Stimulated activated CD4-positive, alpha-beta T cell treated with anti-CD3 and anti-CD28 coated beads, TNF-alpha, amount 100 ng/mL, for 48 hours (primary cell): ENCODE measurements around the gene NCKAP5.

Source experiments
- DNase-seq, 3 donors: peaks; one replicate each; pipeline ENCODE4 v3.0.0-alpha.2; 2020; ENCODE audit warnings: low read depth in 3 of 3

The NCKAP5 gene

GRCh38 chr2:133152801-133153200 is 415.5 kb downstream of the NCKAP5 start:
- DNase-seq = no peak

DNA sequence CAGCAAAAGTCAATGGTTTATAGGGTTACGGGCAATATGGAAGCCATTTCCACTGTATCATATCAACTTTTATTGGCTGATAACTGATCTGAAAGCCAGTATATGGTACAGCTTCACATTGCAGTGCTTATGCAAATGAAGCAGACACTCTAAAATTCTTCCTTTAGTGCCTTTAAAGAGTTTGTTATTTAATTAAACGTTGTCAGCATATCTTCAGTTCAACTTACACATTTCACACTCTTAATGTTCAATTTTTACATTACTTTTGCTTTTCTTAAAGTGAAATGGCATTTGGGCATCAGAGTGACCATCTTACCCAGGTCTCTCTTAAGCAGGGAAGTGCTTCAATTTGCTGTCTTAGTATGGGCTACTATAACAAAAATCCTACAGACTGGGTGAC is 420.1 kb downstream of the NCKAP5 start:
- DNase-seq = no peak

- no peak for DNase-seq
Measured at GRCh38 chr2:133146893-133147292, 421.4 kb downstream of the NCKAP5 start.

DNA sequence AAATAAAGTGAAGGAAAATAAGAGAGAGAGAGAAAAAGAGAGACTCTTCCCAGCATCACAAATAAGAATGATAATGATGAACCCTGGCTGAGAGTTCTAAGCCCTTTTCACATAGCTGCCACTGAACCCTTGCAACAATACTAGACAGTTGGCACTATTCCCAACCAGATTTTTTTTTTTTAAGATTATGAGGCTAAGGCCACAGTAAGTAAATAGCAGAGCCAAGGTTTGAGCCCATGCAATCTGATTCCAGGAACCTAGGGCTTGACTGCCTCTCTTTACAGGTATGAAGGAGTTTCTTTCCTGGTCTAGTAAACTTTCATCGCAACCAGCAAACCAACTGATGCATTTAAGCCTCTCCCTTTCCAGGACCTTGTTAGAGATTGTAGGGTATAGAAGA is 424.6 kb downstream of the NCKAP5 start:
- no peak for DNase-seq

DNA sequence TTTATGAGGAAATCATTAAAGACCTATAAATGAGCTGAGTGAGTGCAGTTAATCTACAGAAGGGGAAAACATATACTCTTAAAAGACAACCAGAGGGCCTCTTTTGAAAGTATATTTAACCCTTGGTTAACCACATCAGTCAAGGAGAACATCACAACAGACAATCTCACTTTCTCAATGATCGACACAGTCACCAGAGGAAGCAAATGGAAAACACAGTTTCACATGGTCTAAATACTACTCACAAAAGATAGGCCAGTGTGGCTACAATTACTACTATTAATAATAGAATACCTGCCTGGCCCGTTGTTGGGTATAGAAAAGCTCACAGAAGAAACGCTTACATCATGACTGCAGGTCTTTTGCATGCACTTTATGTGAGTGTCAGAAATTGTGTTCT is 426.2 kb downstream of the NCKAP5 start:
- no peak for DNase-seq

- DNase-seq = no peak
Measured at GRCh38 chr2:133140620-133141019, 427.6 kb downstream of the NCKAP5 start.

DNA sequence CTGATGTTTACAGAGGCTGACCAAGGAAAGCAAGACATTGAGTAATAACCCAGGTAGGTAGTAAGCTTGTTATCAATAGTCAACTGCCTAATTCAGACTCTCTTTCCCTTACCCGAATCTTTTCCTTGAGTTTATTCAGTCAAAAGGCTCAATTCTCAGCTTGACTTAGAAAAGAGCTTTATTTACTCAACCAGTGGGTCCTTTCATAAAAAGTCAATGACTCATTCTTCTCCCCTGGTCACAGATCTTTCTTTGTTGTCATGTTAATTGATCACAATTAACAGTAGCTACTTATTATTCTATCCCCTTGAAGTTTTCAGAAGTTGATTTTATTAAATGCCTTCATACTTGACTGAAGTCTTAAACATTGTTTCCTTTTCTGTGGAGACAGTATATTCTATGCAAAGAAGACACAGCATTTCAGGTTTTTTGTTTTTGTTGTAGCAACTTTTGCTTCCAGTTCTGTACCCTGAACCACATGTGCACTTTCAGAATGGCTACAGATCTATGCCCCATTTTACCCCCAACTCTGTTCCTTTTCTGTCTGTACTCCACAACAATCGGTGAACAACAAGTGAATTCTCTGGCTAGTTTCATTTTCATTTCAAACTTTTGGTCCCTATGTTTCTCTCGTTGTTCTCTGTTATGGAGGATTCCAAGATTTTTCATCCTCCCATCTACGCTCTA is 428.3 kb downstream of the NCKAP5 start:
- DNase-seq = no peak

- no peak for DNase-seq
Measured at GRCh38 chr2:133138693-133139092, 429.6 kb downstream of the NCKAP5 start.

DNA sequence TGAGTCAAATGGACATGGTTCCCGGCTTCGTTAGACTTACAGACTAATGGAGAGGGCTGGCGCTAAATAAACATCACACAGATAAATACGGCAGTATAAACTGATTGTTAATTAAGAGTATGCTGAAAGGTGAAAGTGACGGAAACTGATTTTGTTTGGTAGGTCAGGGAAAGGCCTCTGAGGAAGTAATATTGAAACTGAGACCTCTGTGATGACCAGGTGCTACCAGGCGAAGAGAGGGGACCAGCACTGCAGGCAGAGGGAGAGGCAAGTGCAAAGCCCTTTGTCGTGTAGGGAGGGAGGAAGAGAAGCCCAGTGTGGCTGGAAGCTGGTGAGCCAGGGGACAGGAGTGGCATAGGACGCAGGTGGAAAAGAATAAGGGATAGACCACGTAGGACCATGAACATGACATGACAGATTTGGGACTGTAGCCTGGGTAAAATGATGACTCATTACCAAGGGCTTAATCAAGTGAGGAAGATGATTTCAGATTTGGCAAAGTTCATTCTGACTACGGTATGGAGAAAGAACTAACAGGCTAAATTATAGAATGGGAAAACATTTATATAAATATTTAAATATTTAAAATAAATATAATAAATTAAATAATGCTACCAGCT is 433.1 kb downstream of the NCKAP5 start:
- DNase-seq = no peak

- DNase-seq = no peak
Measured at GRCh38 chr2:133130548-133131246, 437.6 kb downstream of the NCKAP5 start.

GRCh38 chr2:133124446-133124845 is 443.8 kb downstream of the NCKAP5 start:
- DNase-seq = no peak

- DNase-seq = no peak
Measured at GRCh38 chr2:133123904-133124303, 444.4 kb downstream of the NCKAP5 start.

GRCh38 chr2:133123393-133123792 is 444.9 kb downstream of the NCKAP5 start:
- no peak for DNase-seq

DNA sequence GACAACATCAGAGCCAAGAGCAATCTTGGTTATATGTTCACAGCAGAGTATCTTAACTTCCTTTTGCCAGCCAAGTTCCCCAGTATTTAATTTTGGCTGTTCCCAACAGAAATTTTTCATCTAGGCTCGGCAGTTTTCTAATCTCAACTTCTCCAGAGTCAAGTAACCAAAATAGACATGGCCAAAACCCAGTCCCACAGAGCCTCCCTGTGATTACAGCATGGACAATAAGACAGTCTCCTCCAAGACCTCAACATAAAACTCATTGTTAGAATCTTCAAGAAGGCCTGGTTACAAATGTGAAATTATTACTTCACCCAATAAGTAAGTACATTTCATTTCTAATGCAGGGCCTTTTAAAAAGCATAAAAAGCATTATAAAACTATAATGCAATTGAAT is 445.7 kb downstream of the NCKAP5 start:
- no peak for DNase-seq

DNA sequence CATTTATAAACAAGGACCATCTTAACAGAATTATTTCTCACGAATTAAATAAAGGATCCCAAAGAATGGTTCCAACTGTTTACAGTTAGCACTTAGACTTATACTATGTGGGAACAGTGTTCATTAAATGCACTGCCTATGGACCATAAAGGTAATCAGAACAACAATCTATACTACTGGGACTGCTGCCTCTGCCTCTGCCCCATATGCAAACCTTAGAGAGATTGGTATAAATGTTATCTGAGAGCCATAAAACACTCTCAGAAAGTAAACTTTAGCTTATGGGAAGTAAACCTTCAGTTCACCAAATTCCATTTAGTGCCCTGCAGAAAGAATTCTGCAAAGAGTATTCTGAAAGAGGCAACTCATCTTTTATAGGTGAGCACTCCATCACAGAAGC is 448.0 kb downstream of the NCKAP5 start:
- no peak for DNase-seq

- DNase-seq = no peak
Measured at GRCh38 chr2:133110201-133110600, 458.1 kb downstream of the NCKAP5 start.

GRCh38 chr2:133109772-133110171 is 458.5 kb downstream of the NCKAP5 start:
- DNase-seq = no peak

DNA sequence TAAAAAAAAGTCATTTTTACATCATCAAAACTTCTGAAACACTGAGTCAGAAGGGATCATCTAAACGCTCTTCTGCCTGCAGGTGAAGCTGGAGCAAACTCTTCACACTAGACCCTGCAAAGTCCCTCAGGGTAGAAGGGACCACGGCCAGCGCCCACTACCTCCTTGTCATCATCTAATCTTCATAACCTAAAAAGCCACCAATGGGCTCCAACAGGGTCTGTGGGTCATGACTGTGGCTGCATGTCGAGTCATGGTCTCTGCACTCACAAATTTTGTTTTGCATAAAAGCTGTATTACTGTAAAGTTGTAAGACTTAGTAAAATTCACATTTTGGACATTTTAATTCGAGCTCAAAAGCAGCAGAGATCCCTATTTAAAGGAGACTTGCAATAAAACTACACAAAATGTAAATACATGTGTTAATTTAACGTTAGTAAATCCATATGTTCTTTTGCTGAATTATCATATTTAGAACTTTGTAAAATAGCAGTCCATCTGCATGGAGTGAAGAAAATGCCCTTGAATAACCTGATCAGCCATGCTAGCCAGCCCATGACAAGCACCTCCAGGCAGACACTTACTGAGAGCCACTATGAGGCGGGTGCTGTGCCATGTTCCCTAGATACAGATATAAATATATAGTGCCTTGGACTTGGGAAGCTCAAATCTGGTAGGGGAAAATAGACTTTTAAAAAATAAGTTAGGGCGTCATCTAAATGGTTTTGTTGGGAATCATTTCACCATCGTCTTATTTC is 461.0 kb downstream of the NCKAP5 start:
- no peak for DNase-seq

GRCh38 chr2:133104871-133105270 is 463.4 kb downstream of the NCKAP5 start:
- no peak for DNase-seq

DNA sequence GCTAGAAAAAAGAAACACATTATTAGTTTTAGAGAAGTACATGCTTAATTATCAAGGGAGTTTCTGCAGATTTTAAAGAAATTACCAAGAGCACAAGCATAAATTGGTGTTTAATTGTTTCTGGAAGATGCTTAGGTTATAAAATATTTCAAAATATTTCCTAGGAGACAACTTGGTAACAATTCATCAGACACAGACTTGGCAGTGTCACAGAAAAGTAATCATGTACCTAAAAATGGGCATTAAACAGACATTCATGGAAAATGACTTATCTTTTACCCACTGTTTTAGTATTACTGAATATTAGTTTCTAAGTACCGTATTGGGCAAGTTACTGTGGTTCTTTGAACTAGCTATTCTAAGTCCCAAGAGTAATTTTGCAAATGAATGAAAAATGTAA is 469.5 kb downstream of the NCKAP5 start:
- no peak for DNase-seq

GRCh38 chr2:133097666-133098065 is 470.6 kb downstream of the NCKAP5 start:
- no peak for DNase-seq

- no peak for DNase-seq
Measured at GRCh38 chr2:133092571-133092970, 475.7 kb downstream of the NCKAP5 start.
